Activated CD8-positive, alpha-beta T cell treated with anti-CD3 and anti-CD28 coated beads, Interleukin-2, amount 10 ng/mL, durations not matched to agents 7 days and 5 days (primary cell): ENCODE measurements around the gene CARD10. TPM values are rescaled to one million over a fixed set of nuclear protein-coding genes. Genes with fewer than 3 reads are reported as not detected.

ENCODE experiments used
- ATAC-seq: fragments of 150-1000 bp; cut with Tn5 transposase; one replicate; pipeline ENCODE4 v1.10.0; 2021; ENCODE audit warnings: moderate library complexity
- CTCF ChIA-PET: fragments of 350-600 bp; sonication (Branson Sonifier 250); formaldehyde crosslinking; loops from one replicate; lab custom pipeline; 2021; ENCODE audit warnings: antibody characterized with exemption; lab: Charles Lee
- POLR2A ChIA-PET: fragments of 350-600 bp; sonication (Branson Sonifier 250); formaldehyde crosslinking; loops from one replicate; lab custom pipeline; 2021; ENCODE audit warnings: antibody characterized with exemption; lab: Charles Lee
- DNase-seq: peaks from one replicate; pipeline ENCODE4 v3.0.0-alpha.2; 2020
- H3K27ac Mint-ChIP-seq: one replicate; pipeline ENCODE4 v1.8.0; 2021; ENCODE audit warnings: mild to moderate bottlenecking, mixed read lengths
- H3K27me3 Mint-ChIP-seq: one replicate; pipeline ENCODE4 v1.8.0; 2021; ENCODE audit warnings: low read depth, mixed read lengths
- H3K36me3 Mint-ChIP-seq: one replicate; pipeline ENCODE4 v1.8.0; 2021; ENCODE audit warnings: low read depth, mixed read lengths
- H3K4me1 Mint-ChIP-seq: one replicate; pipeline ENCODE4 v1.8.0; 2021; ENCODE audit warnings: low read depth, mixed read lengths
- H3K4me3 Mint-ChIP-seq: one replicate; pipeline ENCODE4 v1.8.0; 2021; ENCODE audit warnings: mild to moderate bottlenecking, mixed read lengths
- H3K9me3 Mint-ChIP-seq: one replicate; pipeline ENCODE4 v1.8.0; 2022; ENCODE audit warnings: mixed read lengths; ENCODE audit not compliant: insufficient read depth
- total RNA-seq, 2 experiments: library from RNA; stranded (reverse); gene quantifications; one replicate each; pipeline ENCODE4 v1.2.3, GENCODE V29; 2021

Gene CARD10
- total RNA-seq, 2 experiments from 2014 or later = 0.31 TPM; not detected in 1

DNA sequence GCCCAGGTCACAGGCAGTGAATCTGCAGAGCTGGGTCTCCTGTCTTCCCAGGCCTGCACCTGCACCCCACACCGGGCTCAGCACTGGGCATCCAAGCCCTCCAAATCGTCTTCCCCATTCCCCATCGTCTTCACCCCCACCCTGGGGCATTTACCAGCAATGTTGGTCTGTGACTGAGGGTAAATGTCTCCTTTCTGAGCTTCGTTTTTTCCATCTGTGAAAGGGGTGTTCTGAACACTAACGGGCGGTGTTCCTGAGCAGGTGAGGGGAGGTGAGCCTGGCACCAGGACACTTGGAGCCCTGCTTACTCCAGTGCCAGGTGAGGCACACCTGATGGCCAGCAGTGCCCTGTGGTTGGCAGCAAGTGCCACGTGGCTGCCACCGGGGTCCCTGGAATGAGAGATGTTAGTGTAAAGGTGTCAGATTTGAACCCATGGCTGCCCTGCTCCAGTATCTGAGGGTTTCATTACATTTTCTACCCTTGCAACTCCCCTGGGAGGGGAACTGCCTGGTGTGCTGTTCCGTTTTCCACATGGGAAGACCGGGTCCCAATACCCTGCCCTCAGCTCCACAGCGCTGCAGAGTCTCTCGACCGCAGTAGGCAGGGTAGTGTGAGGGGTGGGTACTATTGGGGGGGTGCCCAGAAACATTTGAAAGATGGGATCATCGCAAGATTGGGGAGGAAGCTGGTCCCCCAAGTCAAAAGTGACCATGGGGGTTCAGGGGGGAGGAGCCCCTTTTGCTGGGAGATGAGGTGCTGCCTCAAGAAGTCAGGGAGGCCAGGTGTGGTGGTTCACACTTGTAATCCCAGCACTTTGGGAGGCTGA is 43.0 kb upstream of the CARD10 start:
- H3K27me3 Mint-ChIP-seq = peaks cover 62% of the 10 kb centered on the region
- no peak overlapping the region for H3K27ac Mint-ChIP-seq
- no peak overlapping the region for H3K4me3 Mint-ChIP-seq

DNA sequence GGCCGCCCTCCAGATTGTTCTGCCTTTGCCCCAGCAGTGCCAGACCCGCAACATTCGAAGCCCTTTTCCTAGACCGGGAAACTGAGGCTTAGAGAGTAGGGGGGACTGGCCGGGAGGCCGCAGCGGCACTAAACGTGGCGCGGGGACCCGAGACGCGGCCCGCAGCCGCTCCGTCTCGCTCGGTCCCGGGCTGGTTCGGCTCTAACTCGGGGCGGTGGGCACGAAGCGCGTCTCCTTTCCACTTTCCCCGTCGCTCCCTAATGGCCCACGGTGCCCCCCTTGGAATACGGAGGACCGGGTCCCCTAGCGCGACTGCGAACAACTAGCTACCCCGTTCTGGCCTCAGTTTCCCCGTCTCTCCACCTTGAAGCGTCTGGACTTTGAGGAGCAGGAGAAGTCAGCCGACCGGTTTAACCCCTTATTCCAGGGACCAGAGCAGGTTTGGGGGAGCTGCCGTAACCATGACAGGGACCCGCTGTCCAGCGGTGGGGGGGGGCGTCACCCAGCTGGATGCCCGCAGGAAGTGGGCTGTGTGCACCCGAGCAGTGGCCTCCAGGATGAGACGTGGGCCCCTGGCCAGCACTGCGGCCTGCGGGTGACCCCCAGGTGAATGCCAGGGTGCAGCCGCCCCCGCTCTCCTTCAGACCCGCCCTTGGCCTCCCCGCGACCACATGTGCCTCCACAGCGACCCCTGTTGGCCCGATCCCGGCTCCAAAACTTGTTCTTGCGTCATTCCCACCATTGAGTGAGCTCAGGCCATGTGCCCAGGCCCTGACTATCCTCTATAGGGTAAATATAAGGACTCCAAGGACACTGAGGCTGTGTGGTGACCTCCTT is 42.2 kb upstream of the CARD10 start:
- peak; percentile 25 for ATAC-seq
- ChIA-PET CTCF (interaction anchor here (0.6 to 15.3 kb wide), 13 partner anchors 9 to 373 kb away, joined by 3 to 493 read pairs (median 4); partner anchors contain the start of genes GGA1 and MFNG), POLR2A (interaction anchor here (1.1 kb wide), 1 partner anchor 19 kb away, joined by 3 read pairs; no protein-coding TSS in a partner anchor)
- DNase-seq = peak; percentile 82
- Mint-ChIP-seq H3K27me3 (peaks cover 67% of the 10 kb centered on the region), H3K4me1 (peaks cover 31% of the 10 kb centered on the region), H3K4me3 (peak overlapping the region; percentile 5), H3K9me3 (no peaks in the 10 kb centered on the region), H3K36me3 (no peaks in the 10 kb centered on the region), H3K27ac (no peak overlapping the region)

More for the DNA sequence above, 43.0 kb upstream of the CARD10 start:
- ATAC-seq (no peak), DNase-seq (no peak)
- peaks cover 40% of the 10 kb centered on the region for H3K4me1 Mint-ChIP-seq
- ChIA-PET CTCF (interaction anchor here (0.6 to 15.3 kb wide), 13 partner anchors 8 to 372 kb away, joined by 3 to 493 read pairs (median 4); partner anchors contain the start of genes GGA1 and MFNG), POLR2A (interaction anchor here (1.1 kb wide), 1 partner anchor 20 kb away, joined by 3 read pairs; no protein-coding TSS in a partner anchor)
- no peaks in the 10 kb centered on the region for H3K9me3 Mint-ChIP-seq
- no peaks in the 10 kb centered on the region for H3K36me3 Mint-ChIP-seq

DNA sequence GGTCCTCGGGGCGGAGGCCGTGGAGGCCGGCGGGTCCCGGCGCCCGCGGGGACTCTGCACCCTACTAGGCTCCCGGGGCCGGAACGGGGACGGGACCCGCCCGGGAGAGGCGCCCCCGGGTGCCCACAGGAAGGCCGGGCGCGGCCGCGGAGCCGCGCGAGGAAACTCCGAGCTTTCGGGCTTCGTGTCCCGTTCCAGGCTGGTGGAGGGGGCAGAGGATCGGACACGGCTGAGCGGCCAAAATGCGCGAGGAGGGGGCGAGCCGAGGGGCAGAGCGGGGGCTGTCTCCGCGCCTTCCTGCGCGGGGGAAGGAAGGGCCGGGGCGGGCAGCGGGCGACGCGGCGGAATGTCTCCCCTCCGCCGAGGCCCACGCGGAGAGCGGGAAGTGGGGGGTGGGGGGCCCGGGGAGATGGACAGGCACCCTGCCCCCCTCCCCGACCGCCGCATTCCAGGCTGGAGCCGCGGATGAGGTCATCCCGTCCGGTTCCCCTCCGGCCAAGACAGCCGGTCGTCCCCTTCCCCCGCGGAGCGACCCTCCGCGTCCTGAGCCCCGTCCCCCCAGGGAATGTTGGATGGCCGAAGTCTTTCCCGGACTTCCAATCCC is 41.5 kb upstream of the CARD10 start:
- CTCF ChIA-PET = interaction anchor here (1.2 to 15.3 kb wide), 4 partner anchors 10 to 374 kb away, joined by 3 to 493 read pairs (median 5); partner anchors contain the start of gene GGA1
- POLR2A ChIA-PET = no interaction called here
- no peak for DNase-seq
- ATAC-seq = peak; percentile 24
- Mint-ChIP-seq H3K4me3 (peak overlapping the region; percentile 5), H3K4me1 (peaks cover 24% of the 10 kb centered on the region), H3K27ac (no peak overlapping the region), H3K9me3 (no peaks in the 10 kb centered on the region), H3K36me3 (no peaks in the 10 kb centered on the region), H3K27me3 (peaks cover 71% of the 10 kb centered on the region)

DNA sequence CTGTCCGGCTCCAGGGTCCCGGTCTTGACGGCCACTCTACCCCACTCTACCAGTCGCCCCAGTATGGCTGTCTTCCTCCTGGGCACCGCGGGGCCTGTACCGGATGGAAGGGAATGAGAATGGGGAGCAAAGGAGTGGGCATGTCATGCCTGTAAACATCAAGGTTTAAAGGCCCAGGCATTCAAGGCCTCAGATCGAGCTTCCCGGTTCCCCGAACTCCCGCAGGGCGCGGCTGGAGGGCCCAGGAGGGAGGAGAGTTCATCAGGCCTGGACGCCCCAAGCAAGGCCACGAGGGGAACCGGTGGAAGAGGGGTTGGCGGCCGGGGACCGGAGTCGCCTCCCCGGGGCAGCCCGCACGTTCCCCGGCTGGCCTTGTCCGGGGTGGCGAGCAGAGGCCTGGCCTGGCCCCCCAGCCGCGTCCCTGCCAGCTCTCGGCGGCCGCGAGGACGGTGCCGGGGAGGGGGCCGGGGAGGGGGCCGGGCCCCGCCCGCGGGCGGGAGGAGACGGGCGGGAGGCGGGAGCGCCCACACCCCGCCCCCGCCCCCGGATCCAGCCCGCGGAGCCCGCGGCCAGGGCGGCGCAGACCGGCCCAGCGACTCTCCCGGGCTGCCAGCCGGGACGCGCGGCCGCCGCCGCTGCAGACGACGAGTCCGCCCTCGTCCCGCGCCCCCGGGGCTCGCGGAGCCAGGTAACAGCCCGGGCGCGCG is 40.8 kb upstream of the CARD10 start, which contains the start of gene CDC42EP1:
TSS of gene CDC42EP1 (plus strand) at position 580 of the 707 bp plus-strand sequence. CDS start 5,870 bp downstream, outside the sequence.
- Mint-ChIP-seq H3K4me1 (peaks cover 23% of the 10 kb centered on the region), H3K27ac (no peak within 1 kb of the TSS), H3K27me3 (peaks cover 74% of the 10 kb centered on the region), H3K9me3 (no peaks in the 10 kb centered on the region), H3K4me3 (peak within 1 kb of the TSS; percentile 5), H3K36me3 (no peaks in the 10 kb centered on the region)
- ChIA-PET POLR2A (no interaction called here), CTCF (interaction anchor here (15.3 kb wide), 1 partner anchor 15 kb away, joined by 493 read pairs; no protein-coding TSS in a partner anchor)
- DNase-seq = no peak
- ATAC-seq = peak; percentile 25

DNA sequence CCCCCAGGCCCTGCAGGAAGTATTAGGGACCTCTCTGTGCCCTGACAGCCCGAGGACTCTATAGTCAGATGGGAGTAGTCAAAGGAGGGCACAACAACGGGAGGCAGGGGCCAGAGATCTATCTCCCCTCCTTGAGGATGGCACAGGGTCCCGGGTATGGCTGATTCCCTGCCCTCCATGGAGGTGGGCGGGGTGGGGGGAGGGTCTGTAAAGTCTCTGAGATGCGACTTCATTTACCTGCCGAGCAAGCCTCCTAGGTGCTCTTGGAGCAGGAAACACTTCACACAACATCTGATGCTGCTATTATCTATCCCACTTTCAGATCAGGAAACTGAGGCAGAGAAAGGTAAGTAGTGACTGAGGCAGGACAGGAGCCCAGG is 40.3 kb upstream of the CARD10 start:
- Mint-ChIP-seq H3K9me3 (no peaks in the 10 kb centered on the region), H3K36me3 (no peaks in the 10 kb centered on the region), H3K4me1 (peaks cover 22% of the 10 kb centered on the region), H3K27ac (no peak overlapping the region), H3K27me3 (peaks cover 74% of the 10 kb centered on the region), H3K4me3 (no peak overlapping the region)
- CTCF ChIA-PET = interaction anchor here (15.3 kb wide), 1 partner anchor 14 kb away, joined by 493 read pairs; no protein-coding TSS in a partner anchor
- no peak for DNase-seq
- no peak for ATAC-seq
- POLR2A ChIA-PET = no interaction called here

DNA sequence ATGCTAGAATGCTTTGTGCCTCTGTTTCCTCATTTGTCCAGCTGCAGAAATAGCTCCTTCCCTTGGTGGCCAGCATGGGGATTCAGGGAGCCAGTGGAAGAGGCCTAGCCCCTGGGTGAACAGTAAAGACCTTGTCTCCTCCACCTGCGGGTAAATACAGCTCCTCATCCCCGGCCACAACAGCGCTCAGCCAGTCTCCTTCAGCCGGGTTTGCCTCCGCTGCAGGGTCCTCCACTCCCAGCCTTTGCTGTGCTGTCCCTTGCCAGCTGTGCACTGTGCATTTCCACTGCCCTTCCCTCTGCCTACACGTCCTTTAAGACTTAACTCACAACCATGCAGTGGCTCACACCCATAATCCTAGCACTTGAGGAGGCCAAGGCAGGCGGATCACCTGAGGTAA is 39.6 kb upstream of the CARD10 start:
- Mint-ChIP-seq H3K27ac (no peak overlapping the region), H3K4me1 (peaks cover 21% of the 10 kb centered on the region), H3K9me3 (no peaks in the 10 kb centered on the region), H3K4me3 (no peak overlapping the region), H3K36me3 (no peaks in the 10 kb centered on the region), H3K27me3 (peaks cover 74% of the 10 kb centered on the region)
- ATAC-seq (no peak), DNase-seq (no peak)
- ChIA-PET CTCF (interaction anchor here (0.6 to 15.3 kb wide), 3 partner anchors 7 to 33 kb away, joined by 3 to 493 read pairs (median 39); no protein-coding TSS in a partner anchor), POLR2A (interaction anchor here (0.6 kb wide), 1 partner anchor 54 kb away, joined by 3 read pairs; no protein-coding TSS in a partner anchor)

DNA sequence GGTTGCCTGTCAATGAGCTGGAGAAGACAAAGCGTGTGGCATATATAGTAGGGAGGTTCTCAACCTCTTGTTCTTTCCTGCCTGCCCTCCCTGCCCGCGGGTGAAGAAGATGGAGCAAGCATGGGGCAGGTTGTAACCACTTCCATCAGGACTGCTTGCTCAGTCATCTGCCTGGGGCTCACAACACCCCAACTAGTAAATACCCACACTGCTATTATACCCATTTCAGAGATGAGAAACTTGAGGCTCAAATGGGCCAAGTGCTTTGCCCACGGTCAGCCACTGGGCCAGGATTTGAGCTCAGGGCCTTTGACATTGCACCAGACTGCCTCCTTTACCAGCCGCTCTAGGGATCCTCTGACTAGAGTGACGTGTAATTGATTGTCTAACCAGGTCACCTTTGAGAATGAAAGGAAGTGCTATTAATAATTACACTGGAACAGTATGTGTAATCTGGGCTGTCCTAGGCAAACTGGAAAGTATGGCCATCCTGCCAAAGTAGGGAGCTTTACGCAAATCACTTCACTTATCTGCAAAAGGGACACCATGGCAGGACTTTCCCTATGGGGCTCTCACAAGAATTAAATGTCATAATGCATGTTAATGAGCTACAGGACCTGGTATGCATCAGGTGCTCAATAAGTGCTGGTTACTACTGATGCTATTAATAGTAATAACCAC is 38.2 kb upstream of the CARD10 start:
- no peaks in the 10 kb centered on the region for H3K36me3 Mint-ChIP-seq
- ChIA-PET CTCF (interaction anchor here (1.1 to 15.3 kb wide), 4 partner anchors 9 to 51 kb away, joined by 4 to 493 read pairs (median 23); partner anchors contain the start of gene GGA1), POLR2A (interaction anchor here (1.1 to 1.9 kb wide), 2 partner anchors 10 to 71 kb away, joined by 3 to 8 read pairs; partner anchors contain the start of gene MFNG)
- H3K27me3 Mint-ChIP-seq = peaks cover 69% of the 10 kb centered on the region
- H3K27ac Mint-ChIP-seq = no peak overlapping the region
- ATAC-seq (no peak), DNase-seq (no peak)
- H3K4me3 Mint-ChIP-seq = no peak overlapping the region
- no peaks in the 10 kb centered on the region for H3K9me3 Mint-ChIP-seq
- peaks cover 20% of the 10 kb centered on the region for H3K4me1 Mint-ChIP-seq

DNA sequence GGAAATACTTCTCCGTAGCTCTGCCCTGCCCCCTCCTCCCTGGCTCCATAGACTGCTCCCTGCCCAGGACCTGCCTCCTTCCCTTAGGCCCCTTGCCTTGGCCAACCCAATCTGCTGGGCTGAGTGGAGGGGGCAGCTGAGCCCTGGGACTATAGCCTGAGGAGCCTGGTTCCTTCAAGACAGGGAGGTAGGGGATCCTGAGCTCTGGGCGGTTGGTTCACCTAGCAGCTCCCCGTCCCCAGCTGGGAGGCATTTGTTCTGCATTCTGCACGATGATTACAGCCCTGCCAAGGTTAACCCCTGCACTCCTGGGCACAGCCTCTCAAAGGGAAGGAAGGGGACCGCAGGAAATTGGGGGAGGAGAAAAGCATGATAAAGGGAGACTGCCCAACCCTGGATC is 37.5 kb upstream of the CARD10 start:
- CTCF ChIA-PET = interaction anchor here (1.1 to 15.3 kb wide), 4 partner anchors 9 to 52 kb away, joined by 4 to 493 read pairs (median 23); partner anchors contain the start of gene GGA1
- no peak overlapping the region for H3K4me3 Mint-ChIP-seq
- H3K27me3 Mint-ChIP-seq = peaks cover 61% of the 10 kb centered on the region
- H3K9me3 Mint-ChIP-seq = no peaks in the 10 kb centered on the region
- POLR2A ChIA-PET = interaction anchor here (1.1 to 1.9 kb wide), 2 partner anchors 10 to 71 kb away, joined by 3 to 8 read pairs; partner anchors contain the start of gene MFNG
- no peaks in the 10 kb centered on the region for H3K36me3 Mint-ChIP-seq
- DNase-seq = no peak
- no peak overlapping the region for H3K27ac Mint-ChIP-seq
- no peak for ATAC-seq
- H3K4me1 Mint-ChIP-seq = peaks cover 12% of the 10 kb centered on the region

DNA sequence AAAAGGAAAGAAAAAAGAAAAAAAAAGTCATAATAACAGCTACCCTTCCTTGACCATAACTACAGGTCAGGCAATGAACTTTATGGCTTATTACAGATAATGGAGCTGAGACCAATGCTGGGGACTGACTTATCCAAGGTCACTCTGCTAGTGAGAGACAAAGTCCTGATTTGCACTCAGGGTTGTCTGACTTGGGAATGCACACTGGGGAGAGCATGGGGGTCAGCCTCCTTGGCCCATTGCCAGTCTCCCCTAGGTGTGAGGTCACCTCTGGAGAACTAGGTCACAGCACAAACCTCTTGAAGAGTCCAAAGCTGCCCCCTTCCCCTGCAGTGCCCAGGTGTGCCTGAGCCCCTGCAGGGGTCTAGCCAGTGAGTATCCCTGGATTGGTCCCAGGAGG is 35.8 kb upstream of the CARD10 start:
- Mint-ChIP-seq H3K9me3 (no peaks in the 10 kb centered on the region), H3K27ac (no peak overlapping the region), H3K4me3 (no peak overlapping the region), H3K4me1 (peaks cover 5% of the 10 kb centered on the region), H3K36me3 (no peaks in the 10 kb centered on the region), H3K27me3 (peaks cover 59% of the 10 kb centered on the region)
- ATAC-seq (no peak), DNase-seq (no peak)
- ChIA-PET CTCF (interaction anchor here (0.7 to 5.3 kb wide), 4 partner anchors 11 to 16 kb away, joined by 3 to 39 read pairs (median 4); no protein-coding TSS in a partner anchor), POLR2A (no interaction called here)

DNA sequence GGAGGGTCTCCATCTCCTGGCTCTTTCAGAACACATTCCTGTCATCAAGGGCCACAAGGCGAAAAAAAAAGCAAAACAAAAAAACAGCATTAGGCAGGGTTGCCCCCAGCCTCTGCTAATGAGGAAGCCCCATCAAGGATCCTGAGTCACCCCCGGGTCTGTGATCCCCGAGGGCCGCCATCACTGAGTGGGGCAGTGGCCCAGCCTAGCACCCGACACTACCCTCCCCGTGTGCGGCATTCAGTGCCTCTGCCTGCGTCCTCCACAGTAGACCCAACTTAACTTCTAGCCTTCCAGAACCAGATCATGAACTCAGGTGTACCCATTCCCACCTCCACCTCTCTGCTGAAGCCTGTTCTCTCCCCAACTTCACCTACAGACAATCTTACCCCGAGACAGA is 34.5 kb upstream of the CARD10 start:
- no peak overlapping the region for H3K4me3 Mint-ChIP-seq
- no peak overlapping the region for H3K27ac Mint-ChIP-seq
- no peaks in the 10 kb centered on the region for H3K9me3 Mint-ChIP-seq
- H3K27me3 Mint-ChIP-seq = peaks cover 50% of the 10 kb centered on the region
- no peaks in the 10 kb centered on the region for H3K4me1 Mint-ChIP-seq
- H3K36me3 Mint-ChIP-seq = no peaks in the 10 kb centered on the region
- no peak for DNase-seq
- no peak for ATAC-seq
- CTCF ChIA-PET = interaction anchor here (5.3 to 16.8 kb wide), 2 partner anchors 10 to 12 kb away, joined by 39 to 493 read pairs; partner anchors contain the start of gene CDC42EP1
- POLR2A ChIA-PET = no interaction called here
